Prostate gland (tissue), 2 donors: Measurements from ENCODE around the gene ZNF576. TPM values are rescaled to one million over a fixed set of nuclear protein-coding genes. Genes with fewer than 3 reads are reported as not detected.
"Not testable (repeated sequence)": the region's sequence is repeated elsewhere in the genome, so short reads cannot be mapped to it uniquely, and the experiment has no call there.

Experiments used
- DNase-seq: peaks from one replicate; pipeline ENCODE4 v3.0.0-alpha.2; 2019; ENCODE audit warnings: low spot score
- H3K27ac ChIP-seq, 2 donors: fragments of 200-600 bp; sonication (generic); 2 replicates each; pipeline ENCODE4 v1.5.1; 2017 to 2019
- H3K27me3 ChIP-seq: fragments of 200-600 bp; sonication (generic); replicated peaks from 2 replicates; pipeline ENCODE4 v1.5.1; 2019; ENCODE audit not compliant: insufficient read depth
- H3K36me3 ChIP-seq, 2 donors: fragments of 200-600 bp; sonication (generic); 1 replicate in 1 of 2; 2 replicates in 1 of 2; pipeline versions ENCODE4 v1.5.1 to v1.8.1; 2017 to 2019
- H3K4me1 ChIP-seq: fragments of 200-600 bp; sonication (generic); replicated peaks from 2 replicates; pipeline ENCODE4 v1.5.1; 2019
- H3K4me3 ChIP-seq, 2 donors: fragments of 200-600 bp; sonication (generic); 2 replicates each; pipeline ENCODE4 v1.5.1; 2017 to 2019
- H3K9me3 ChIP-seq: fragments of 200-600 bp; sonication (generic); 2 replicates; pipeline ENCODE4 v1.5.1; 2017
- POLR2A ChIP-seq: fragments of 450-650 bp; IDR thresholded peaks from one replicate; pipeline ENCODE4 v1.6.1; 2016; ENCODE audit warnings: antibody characterized with exemption, mild to moderate bottlenecking
- POLR2AphosphoS5 ChIP-seq: sonication (generic); formaldehyde crosslinking; IDR thresholded peaks from one replicate; pipeline ENCODE4 v1.6.1; 2017; ENCODE audit warnings: antibody characterized with exemption
- WGBS: methylation state at CpG from one replicate; pipeline ENCODE4 v1.1.5; 2018; 5-methylcytosine and 5-hydroxymethylcytosine counted together
- intact Hi-C: fragments of 100-400 bp; cut with DNase I; formaldehyde crosslinking; loops from one replicate; pipeline ENCODE4 v1.14.2; 2022
- total RNA-seq, 2 donors: library from RNA; depleted of rRNA; stranded (reverse); fragments of >200 nt; gene quantifications; one replicate each; pipeline ENCODE4 v1.1.0, GENCODE V29; 2016
- TF ChIP-seq, protein P1 (sequence below), 4 experiments: fragments of 200-600 bp in 2 of 4; fragments of 450-650 bp in 2 of 4; sonication (generic) in 2 of 4; IDR thresholded peaks; 1 replicate in 3 of 4; 2 replicates in 1 of 4; pipeline ENCODE4 v1.5.1; 2016 to 2019; ENCODE audit warnings: antibody characterized with exemption in 4 of 4, mild to moderate bottlenecking in 2 of 4, moderate library complexity in 2 of 4

Gene ZNF576
- total RNA-seq, 2 donors from 2014 or later = 25.1 to 30.6 TPM

DNA sequence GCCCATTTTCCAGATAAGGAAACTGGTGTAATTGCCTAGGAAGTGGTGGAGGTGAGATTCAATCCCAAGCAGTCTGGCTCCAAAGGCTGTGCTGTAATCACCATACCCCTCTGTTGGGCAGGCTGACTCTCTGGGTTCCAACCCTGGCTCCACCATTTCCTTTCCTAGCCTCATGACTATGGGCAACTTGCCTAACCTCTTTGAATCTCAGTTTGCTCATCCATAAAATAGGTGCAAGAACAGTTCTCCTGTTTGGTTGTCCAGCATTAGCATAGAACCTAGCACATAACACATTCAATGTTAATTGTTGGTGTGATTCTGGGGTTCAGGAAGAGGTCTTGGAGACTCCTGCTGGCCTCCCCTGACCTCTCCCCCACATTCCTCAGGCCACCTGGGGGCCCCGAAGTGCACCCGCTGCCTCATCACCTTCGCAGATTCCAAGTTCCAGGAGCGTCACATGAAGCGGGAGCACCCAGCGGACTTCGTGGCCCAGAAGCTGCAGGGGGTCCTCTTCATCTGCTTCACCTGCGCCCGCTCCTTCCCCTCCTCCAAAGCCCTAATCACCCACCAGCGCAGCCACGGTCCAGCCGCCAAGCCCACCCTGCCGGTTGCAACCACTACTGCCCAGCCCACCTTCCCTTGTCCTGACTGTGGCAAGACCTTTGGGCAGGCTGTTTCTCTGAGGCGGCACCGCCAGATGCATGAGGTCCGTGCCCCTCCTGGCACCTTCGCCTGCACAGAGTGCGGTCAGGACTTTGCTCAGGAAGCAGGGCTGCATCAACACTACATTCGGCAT lies 2.2 kb downstream of the ZNF576 start:
- intact Hi-C loops = no loop called here
- peaks cover 0 to 3% of the 10 kb centered on the region in 2 donors for H3K36me3 ChIP-seq

DNA sequence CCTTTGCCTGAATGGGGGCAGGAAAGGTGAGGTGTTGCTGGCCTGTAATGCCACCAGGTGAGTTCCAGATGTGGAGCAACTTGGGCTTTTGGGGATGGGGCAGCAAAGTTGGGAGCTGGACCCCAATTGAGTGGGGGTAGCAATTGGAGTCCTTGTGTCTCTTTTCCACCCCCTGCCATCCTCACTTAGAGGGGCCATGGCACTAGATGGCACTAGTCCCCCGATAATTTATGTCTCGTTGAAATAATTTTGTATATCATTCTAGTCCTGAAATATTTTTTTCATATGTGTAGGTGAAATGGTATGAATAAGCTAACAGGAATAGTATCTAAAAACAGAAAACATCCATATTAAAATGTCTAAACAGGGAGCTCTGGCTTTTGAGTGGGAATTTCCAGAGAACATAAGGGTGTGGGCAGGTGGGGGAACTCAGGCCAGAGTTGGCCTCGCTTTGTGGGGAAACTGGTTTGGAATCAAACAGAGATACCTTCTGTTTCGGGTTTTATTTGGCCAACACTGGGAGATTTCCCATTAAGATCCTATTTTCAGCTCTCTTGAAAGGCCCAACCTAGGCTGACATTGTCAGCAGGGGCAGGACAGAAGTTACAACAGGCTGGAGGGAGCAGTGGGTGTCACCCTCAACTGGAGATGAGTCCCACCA lies 3.4 kb downstream of the ZNF576 start:
- peak; percentile 65 for DNase-seq
- Histone ChIP-seq H3K27me3 (no peaks in the 10 kb centered on the region), H3K36me3 (peaks cover 0 to 3% of the 10 kb centered on the region in 2 donors), H3K27ac (peak overlapping the region; percentile 77 to 97), H3K4me3 (no peak overlapping the region), H3K9me3 (no peaks in the 10 kb centered on the region), H3K4me1 (peaks cover 26% of the 10 kb centered on the region)
- TF ChIP-seq POLR2A = no peak
- peak; percentile 41 for TF ChIP-seq POLR2AphosphoS5
- TF ChIP-seq, protein P1, sequence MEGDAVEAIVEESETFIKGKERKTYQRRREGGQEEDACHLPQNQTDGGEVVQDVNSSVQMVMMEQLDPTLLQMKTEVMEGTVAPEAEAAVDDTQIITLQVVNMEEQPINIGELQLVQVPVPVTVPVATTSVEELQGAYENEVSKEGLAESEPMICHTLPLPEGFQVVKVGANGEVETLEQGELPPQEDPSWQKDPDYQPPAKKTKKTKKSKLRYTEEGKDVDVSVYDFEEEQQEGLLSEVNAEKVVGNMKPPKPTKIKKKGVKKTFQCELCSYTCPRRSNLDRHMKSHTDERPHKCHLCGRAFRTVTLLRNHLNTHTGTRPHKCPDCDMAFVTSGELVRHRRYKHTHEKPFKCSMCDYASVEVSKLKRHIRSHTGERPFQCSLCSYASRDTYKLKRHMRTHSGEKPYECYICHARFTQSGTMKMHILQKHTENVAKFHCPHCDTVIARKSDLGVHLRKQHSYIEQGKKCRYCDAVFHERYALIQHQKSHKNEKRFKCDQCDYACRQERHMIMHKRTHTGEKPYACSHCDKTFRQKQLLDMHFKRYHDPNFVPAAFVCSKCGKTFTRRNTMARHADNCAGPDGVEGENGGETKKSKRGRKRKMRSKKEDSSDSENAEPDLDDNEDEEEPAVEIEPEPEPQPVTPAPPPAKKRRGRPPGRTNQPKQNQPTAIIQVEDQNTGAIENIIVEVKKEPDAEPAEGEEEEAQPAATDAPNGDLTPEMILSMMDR (IDR thresholded peaks at IDR 0.05) = peak in 1 of 4 experiments; percentile 21
- intact Hi-C loops = no loop called here
- WGBS = 40% methylated on average over 4 of the region's 4 CpGs

More for the DNA sequence above, 2.2 kb downstream of the ZNF576 start:
- Histone ChIP-seq H3K9me3 (no peaks in the 10 kb centered on the region), H3K4me3 (no peak overlapping the region), H3K27ac (peak overlapping the region; percentile 77 to 97), H3K4me1 (peaks cover 30% of the 10 kb centered on the region), H3K27me3 (no peaks in the 10 kb centered on the region)
- no peak for DNase-seq
- TF ChIP-seq POLR2A (no peak), POLR2AphosphoS5 (no peak)
- TF ChIP-seq, protein P1 (IDR thresholded peaks at IDR 0.05) = no peak
- 86% methylated on average over 19 of the region's 19 CpGs for WGBS

DNA sequence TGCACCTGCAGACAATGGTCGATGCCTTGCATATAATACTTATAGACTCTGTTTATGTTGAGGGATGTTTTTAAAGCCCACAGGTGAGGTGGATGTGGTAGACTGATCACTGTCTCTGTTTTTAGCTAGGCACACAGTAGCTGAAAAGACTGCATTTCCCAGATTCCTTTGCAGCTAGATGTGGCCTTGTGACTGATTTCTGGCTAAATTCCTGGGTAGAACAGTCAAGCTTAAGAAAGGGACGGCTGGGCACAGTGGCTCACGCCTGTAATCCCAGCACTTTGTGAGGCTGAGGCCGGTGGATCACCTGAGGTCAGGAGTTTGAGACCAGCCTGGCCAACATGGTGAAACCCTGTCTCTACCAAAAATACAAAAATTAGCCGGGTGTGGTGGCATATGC lies 3.9 kb downstream of the ZNF576 start:
- WGBS = 43% methylated on average over 5 of the region's 5 CpGs
- intact Hi-C loops, H3K9me3 ChIP-seq, H3K36me3 ChIP-seq, H3K27me3 ChIP-seq, H3K4me3 ChIP-seq: not testable (repeated sequence)
- H3K4me1 ChIP-seq = peaks cover 26% of the 10 kb centered on the region
- peak overlapping the region; percentile 77 to 97 for H3K27ac ChIP-seq
- peak; percentile 25 for DNase-seq

DNA sequence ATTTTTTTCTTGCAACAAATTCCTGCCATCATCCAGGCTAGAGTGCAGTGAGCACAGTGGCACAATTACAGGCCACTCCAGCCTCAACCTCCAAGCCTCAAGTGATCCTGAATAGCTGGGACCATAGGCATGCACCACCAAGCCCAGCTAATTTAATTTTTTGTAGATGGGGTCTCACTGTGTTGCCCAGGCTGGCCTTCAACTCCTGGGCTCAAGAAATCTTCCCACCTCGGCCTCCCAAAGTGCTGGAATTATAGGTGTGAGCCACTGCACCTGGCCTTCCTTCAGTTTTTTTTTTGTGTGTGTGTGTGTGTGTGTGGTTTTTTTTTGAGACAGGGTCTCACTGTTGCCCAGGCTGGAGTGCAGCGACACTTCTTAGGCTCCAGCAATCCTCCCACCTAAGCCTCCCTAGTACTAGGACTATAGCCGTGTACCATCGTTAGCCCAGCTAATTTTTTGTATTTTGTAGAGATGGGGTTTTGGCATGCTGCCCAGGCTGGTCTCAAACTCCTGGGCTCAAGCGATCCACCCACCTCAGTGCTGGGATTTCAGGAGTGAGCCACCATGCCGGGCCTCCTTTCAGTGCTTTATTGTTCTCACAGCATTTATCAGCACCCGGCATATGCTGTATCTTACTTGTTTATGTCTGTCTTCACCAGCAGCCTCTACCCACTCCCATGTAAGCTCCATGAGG lies 9.6 kb downstream of the ZNF576 start:
- 54% methylated on average over 7 of the region's 7 CpGs for WGBS
- intact Hi-C loops = no loop called here
- no peak overlapping the region for H3K4me3 ChIP-seq
- TF ChIP-seq, protein P1 (IDR thresholded peaks at IDR 0.05) = no peak
- TF ChIP-seq POLR2AphosphoS5 (no peak), POLR2A (no peak)
- H3K9me3 ChIP-seq = no peaks in the 10 kb centered on the region
- no peaks in the 10 kb centered on the region for H3K27me3 ChIP-seq
- peaks cover 11% of the 10 kb centered on the region for H3K4me1 ChIP-seq
- no peak for DNase-seq
- H3K36me3 ChIP-seq = no peaks in the 10 kb centered on the region
- H3K27ac ChIP-seq = peak overlapping the region; percentile 65 to 70

DNA sequence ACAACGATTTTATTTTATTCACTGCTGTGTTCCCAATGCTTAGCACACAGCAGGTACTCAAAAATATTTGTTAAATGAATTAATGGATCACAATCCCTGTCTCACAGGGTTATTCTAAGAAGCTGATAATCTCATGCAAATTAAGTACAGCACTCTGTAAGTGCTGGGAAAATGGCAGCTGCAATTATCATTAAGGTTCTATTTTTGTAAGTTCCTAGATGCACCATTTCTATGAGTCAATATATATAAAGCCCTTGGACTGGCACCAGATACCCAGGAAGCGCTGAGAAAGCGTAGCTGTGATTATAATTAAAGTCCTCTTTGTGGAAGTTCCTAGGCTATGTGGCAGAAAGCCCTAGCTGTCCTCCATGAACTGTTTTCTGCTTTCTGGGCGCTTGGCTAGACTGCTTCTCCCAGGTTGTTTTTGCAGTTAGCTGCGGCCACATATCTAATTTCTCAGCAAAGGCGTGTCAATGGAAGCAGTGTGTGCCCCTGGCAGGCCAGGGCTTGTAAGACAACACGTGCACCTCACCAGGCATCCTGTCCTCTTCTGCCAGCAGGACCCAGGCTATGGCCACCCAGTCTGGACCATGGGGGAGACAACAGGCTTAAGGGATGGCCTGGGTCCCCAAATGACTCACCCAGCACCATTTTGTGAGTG lies 10.3 kb downstream of the ZNF576 start:
- 47% methylated on average over 7 of the region's 7 CpGs for WGBS
- DNase-seq = peak; percentile 79
- Histone ChIP-seq H3K27ac (peak overlapping the region; percentile 65 to 70), H3K9me3 (no peaks in the 10 kb centered on the region), H3K4me3 (no peak overlapping the region), H3K4me1 (peaks cover 7% of the 10 kb centered on the region), H3K36me3 (no peaks in the 10 kb centered on the region), H3K27me3 (no peaks in the 10 kb centered on the region)
- intact Hi-C loops = no loop called here
- TF ChIP-seq POLR2AphosphoS5 (peak; percentile 84), POLR2A (no peak)
- TF ChIP-seq, protein P1 (IDR thresholded peaks at IDR 0.05) = no peak
